Embryonic facial prominence (tissue), 1 donor: ENCODE results near the gene PTPRN2.

Experiments
- DNase-seq: peaks from one replicate; pipeline ENCODE4 v3.0.0-alpha.2; 2016; ENCODE audit errors: extremely low spot score

PTPRN2 gene

DNA sequence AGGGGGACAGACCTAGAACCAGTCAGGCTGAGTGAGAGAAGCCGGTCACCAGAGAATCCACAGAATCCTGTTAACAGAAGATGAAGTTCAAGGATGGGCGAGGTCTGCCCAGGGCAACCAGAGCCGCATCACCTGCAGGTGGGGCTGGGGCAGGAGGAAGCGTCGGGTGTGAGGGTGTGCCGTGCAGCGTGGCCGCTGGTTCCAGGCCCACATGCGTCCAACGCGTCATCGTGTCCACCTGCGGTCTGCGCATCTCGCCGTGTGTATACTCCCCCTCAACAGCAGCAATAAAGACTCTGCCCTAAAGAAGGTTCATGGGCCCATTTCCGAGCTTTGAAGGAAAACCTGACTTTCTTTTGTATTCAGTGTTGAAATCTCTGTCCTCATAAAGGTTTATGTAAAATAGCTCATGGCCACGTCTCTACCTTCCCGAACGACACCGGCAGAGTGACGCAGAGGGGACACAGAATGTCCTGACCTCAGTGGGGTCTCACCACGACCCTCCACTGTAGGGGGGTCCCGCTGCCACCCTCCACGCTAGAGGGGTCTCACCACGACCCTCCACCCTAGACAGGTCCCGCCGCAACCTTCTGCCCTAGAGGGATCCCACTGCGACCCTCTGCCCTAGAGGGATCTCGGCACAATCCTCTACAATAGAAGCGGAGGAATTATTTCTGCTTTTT is 446.9 kb downstream of the PTPRN2 start:
- no peak for DNase-seq

DNA sequence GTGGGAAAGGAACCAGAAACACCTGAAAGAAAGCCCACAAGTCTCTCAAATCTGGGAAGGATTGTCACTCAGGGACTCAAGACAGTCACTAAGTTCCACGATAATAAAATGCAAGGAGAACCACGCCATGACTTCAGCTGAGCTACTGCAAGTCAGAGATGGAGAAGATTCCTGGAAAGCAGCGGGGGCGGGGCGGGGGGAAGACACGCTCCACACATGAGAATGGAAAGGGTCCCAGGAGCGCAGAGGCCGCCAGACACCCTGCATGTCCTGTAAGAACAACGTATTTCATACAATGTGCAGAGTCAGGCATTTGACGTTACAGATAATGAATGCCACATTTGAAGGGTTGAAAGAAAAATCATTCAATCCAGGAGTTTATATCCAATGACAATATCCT is 448.1 kb downstream of the PTPRN2 start:
- no peak for DNase-seq

DNA sequence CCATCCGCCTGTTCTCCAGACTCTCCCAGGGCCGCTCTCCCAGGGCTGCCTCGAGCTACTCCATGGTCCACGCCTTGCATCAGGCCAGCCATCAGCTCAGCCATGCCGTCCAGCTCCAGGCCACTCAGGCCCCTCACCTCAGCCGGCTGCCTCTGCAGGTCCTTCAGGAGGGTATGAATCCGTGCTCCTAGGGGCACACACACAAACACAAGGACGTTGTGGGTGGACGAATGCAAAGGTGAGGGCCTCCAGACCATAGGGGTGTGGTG is 449.4 kb downstream of the PTPRN2 start:
- DNase-seq, result no peak

DNA sequence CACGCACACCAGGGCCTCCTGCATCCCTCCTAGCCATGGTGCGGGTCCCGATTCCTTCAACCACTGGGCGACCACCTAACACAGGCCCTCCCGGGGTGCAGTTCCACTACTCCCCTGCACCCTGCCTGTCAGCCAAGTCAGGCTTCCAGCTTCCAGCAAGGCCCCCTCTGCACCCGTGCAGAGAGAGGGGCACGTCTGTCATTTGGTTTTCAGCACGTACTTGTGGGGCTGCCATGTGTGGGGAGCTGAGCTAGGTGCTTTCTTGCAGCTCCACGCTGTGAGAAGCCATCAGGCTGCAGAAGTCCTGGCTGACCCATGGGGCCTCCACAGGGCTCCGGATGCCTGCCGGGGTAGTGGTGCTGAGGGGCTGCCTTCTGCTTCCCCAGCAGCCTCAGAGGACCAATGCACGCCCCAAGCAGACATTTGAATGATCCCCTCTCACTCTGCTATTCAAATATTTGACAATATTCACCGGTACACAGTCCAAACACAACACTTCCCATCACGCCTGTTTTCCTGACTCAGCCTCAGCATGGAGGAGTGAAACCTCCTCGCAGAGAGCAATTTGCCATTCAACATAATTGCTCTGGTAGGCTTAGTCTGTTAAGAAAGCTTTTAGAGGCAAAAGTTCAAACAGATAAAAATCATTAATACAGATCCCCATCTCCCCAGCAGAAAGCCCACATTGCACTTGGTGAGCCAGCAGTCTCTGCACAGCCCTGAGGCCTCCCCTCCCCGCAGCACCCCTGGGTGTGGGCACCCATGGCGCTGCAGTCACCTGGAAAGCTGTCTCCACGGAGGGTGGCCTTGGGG is 449.9 kb downstream of the PTPRN2 start:
- DNase-seq, result no peak

DNA sequence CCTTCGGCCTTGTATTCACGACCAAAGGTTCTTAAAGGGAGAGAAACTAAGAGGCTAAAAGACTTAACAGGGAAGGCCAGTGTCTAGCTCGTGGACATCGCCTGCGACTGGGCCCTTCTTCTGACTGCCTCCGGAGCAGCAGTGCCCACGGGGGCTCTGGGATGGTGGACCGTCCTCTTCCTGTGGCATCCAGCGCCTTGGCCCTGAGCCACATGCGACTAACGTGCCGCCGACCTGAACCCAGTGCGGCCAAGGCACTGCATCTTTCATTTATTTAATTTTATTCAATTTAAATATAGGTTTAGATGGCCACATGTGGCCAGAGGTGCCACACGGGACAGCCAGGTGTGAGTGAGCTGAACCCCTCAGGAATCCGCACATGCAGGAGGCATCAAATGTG is 451.7 kb downstream of the PTPRN2 start:
- DNase-seq, result no peak

DNA sequence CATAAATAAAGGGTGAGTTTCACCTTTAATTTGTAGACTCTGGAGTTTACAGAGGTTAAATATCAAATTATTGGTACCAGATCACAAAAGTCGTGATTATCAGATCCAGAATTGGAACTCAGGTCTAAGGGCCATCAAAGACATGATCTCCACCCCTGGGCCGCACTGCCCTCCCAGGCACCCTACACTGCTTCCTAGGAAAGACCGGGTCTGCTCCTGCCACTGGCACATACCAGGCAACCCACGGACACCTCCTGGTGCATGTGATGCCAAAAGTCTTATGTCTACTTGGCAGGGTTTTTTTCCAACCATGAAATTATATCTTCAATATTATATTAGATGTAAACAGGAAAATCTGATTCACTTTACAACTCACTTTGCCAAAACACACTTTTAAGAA is 452.8 kb downstream of the PTPRN2 start:
- DNase-seq, result no peak

DNA sequence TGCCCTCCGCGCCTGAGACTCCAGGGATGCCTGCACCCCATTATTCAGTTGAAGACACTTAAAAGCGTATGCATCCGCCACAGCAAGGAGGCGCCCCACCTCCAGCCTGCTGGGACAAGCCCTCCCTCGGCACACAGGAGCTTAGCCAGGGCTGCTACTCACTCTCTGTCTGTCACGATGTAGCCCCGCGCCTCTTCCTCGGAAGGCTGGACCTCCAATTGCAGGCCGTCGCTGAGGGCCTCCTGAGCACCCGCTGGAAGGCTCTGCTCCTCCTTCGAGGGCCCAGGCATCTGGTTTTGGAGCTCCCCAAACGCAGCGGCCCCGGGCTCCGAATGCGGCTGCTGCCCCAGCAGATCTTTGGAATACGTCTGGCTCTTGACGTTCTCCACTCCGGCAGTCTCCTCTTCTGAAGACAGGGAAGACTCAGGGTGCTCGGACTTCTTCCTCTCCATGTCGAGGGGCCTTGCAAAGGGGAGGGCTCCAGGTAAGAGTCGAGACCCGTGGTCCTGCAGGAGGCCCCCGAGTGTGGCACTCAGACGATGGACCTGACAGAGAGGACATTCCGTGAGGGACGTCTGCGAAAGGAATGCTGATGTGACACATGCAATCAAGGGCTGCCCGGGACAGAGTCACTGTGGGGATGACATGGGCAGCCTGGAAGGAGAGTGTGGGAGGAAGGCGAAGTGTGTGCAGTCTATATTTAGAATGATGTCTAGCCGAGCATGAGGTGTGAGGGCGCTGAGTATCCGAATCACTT is 453.9 kb downstream of the PTPRN2 start:
- no peak for DNase-seq

DNA sequence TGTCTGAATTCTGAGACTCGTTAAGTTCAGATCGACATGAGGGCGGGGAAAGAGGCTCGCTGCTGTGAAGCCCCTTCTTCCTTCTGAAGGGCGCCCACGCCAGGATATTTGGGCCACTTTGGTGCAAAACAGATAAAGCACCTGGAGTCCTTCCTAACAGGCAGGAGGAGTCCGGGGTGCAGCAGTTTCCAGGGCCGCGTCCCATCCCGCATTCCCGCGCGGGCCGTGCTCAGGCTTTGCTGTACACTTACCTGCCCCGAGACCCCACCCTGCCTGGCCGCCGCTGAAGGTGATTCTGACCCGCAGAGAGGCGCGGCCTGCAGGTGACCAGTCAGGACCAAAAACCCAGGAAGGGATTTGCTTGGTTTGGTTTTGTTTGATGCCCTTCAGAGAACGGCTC is 454.6 kb downstream of the PTPRN2 start:
- no peak for DNase-seq

DNA sequence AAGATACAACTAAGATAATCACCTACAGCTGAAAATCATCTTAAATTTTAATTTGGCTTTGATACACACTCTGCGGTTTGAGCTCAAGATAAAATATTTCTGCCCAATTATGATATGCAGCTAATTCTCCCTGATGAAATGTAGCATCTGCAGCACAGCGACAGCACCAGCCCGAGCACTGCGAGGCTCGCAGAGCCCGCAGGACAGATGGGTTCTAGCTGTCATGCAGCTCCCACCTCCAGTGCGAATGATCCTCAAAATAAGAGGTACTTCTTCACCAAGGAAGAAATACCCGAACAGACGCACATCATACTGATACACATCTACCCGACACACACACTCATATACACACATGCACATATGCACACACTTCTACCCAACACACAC is 457.6 kb downstream of the PTPRN2 start:
- no peak for DNase-seq

DNA sequence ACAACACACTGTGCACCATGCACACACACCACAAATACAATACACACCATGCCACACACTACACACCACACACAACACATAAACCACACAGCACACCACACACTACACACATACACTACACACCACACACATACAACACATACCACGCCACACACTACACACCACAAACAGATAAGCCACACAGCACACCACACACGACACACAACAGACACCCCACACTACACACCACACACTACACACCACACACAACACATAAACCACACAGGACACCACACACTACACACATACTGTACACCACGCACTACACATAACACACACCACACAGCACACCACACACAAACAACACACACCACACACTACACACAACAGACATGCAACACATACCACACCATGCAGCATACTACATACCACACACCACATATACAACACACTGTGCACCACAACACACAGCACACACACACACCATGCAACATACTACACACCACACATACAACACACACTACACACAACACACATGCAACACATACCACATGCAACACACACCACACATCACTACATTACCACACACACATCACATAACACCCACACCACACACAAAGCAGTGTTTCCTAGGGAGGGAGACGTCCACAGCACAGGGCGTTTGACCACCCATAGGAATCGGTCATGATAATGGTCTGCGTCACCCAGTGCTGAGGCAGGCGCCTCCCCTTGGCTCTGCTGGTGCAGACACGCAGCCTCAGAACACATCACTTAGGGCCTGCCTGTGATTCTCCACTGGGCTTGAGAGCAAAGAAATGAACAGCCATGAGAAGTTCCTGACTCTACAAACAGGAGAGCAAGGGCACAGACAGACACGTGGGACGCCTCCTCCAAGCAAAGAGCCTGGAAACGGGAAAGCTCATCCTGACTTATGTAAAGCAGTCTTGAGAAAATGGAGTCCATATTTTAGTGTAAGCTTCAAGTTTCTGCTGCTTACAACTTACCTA is 458.3 kb downstream of the PTPRN2 start:
- DNase-seq, result no peak

DNA sequence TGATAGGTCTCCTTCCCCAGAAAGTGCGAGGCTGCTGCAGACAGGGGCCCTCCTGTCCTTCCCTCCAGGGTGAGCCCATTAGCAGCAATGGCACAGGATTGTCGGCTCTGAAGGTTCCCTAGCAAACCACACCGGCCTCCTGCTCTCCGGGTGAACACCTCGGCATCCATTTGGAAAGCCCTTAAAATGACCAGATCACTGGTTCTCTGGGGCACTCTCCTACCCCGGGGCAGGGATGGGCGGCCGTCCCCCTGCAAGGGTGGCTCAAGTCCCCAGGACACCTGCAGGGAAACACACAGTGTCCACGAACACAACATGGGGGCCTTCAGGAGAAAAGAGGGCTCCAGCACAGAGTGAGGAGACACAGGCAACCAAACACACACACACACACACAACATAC is 459.1 kb downstream of the PTPRN2 start:
- no peak for DNase-seq

DNA sequence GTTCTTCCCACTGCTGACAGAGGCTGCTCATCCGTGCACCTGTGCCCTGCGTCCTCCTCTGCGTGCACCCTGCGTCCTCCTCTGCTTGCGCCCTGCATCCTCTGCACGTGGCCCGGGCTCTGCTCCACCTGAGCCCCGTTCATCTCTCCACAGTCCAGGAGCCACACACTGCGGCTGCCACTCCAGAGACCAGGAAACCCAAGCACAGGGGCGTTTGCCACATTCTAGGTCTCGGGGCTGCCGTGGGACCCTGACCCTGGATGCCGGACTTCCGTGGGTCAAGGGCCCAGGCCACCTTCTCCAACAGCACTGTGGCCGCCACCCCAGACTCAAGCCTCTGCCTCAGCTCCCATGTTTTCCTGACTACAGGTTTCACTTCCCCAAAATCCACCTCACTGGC is 460.4 kb downstream of the PTPRN2 start:
- no peak for DNase-seq

DNA sequence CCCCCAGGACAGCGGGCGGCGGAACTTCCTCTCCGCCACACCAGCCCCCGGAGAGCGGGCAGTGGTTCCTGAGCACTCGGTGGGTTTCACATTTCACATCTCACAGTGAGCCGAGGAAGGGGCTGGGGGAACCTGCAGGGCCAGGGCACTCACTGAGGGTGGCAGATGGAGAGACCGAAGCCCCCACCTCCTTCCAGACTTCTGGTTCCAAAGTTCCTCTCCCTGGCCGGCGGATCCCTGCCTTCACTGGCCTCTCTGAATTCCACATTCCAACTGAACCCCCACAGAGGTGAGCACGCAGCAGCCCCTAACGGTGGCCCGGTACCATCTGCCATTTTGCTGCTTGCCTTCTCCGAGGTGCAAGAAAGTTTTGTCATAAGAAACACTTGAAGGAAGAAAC is 461.0 kb downstream of the PTPRN2 start:
- DNase-seq, result no peak

DNA sequence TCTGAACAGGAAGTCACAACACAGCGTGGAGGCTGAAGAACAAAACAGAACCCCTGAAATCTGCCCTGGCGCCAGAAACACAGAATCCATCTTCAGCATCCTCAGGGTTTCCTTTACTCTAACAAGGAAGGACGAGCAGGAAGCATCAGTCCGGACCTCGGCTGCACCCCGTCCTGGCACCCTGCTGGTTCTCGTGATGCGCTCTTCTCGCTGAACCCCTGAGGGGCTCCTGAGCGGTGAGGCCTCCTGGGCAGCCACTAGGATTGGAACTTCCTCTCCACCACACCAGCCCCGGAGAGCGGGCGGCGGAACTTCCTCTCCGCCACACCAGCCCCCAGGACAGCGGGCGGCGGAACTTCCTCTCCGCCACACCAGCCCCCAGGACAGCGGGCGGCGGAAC is 461.9 kb downstream of the PTPRN2 start:
- no peak for DNase-seq

DNA sequence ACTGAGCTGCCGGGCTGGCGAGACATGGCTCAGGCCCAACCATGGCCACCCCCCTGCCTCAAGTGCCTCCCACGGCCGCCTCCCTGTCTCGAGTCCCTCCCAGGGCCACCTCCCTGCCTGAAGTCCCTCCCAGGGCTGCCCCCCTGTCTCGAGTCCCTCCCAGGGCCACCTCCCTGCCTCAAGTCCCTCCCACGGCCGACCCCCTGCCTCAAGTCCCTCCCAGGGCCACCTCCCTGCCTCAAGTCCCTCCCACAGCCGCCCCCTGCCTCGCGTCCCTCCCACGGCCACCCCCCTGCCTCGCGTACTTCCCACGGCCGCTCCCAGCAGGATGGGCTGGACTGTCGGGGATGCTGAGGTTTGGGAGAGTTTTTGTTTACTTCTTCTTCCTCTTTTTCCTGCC is 462.5 kb downstream of the PTPRN2 start:
- no peak for DNase-seq

DNA sequence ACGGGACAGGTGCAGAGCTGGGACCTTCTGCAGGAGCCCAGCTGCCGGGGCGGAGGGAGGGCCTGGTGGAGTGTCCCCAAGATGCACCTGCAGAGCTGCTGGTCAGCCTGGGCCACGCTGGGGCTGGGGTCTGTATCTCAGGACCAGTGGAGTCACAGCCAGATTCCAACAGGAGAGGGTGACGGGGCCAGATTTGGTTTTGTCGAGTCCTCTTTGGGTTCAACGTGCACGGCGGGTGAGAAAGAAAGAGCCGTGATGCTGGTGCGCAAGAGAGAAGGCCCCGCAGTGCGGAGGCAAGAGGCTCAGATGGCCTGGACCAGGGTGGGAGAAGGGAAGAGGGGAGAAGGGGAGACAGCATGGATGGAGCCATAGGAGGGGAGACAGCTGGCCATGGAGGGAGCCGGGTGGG is 462.9 kb downstream of the PTPRN2 start:
- no peak for DNase-seq

DNA sequence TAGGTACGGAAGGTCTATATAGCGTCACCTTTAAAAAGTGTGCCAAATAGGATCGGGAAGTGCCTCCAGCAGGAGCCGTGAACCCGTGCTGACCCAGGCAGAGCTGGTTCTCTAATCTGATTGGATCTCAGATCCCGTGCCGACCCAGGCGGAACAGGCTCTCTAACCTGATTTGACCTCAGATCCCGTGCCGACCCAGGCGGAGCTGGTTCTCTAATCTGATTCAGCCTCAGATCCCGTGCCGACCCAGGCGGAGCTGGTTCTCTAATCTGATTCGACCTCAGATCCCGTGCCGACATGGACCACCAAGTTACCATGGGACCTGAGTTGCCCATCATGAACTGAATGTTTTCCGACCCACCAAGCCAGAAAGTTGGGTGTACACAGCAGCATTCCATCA is 463.9 kb downstream of the PTPRN2 start:
- no peak for DNase-seq

DNA sequence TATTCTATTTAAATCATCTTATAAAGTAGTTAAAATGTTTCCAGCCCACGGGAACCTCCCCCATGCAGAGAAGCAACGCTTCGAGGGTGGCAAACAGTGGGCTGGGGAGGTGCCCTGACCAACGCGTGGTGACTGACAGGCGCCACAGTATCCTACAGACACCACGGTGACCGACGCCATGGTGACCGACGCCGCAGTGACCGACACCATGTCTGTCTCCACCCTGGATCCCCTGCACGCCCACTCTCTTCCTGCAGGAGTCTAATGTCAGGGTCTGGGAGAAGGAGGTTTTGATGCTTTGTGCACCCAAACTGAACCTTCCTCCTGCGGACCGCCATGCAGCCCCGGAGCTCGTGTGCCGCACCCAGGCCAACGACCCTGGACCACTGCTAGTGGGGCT is 464.4 kb downstream of the PTPRN2 start:
- DNase-seq, result no peak

DNA sequence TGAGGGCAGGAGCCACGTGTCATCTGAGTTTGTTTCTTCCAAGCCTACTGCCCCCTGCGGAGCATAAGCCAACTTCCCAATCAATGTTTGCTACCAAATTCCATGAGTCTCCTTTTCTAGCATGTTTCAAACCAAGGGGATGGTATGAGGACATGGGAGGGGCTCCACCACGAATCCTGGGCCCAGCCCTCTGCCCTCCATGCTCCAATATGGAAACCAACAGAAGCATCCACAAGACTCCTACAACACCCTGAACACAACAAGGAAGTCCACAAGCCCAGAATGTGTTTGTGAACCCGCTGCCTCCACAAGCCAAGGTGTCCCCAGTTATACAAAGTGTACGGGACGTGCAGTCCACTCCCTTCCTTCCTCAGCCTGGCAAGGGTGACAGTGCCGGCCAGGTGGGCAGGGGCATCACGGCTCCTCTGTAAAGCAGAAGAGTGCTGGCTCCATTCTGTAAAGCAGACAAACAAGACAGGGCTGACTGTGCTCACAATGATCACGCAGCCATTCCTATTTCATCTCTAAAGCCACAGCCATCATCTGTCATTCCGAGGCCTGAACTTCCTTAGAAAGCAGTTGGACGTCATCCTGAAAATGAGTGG is 466.1 kb downstream of the PTPRN2 start:
- DNase-seq, result no peak

DNA sequence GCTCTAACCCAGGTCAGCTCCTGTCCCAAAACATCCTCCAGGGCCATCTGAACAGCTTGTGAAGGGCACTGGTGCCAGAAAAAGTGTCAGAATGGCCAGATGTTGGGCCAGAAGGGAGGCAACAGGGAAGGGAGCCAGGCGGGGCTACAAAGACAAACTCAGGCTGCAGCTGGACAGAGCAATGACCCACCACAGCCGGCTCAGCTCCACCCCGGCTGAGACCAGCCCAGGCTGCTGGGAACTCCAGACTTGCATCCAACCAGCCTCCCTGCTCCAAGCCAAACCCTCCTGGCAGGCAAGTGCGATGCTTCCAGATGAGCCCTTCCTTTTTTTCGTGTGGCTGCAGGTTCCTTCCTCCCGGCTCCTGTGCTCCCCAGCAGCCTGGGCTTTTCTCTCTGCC is 466.9 kb downstream of the PTPRN2 start:
- no peak for DNase-seq

DNA sequence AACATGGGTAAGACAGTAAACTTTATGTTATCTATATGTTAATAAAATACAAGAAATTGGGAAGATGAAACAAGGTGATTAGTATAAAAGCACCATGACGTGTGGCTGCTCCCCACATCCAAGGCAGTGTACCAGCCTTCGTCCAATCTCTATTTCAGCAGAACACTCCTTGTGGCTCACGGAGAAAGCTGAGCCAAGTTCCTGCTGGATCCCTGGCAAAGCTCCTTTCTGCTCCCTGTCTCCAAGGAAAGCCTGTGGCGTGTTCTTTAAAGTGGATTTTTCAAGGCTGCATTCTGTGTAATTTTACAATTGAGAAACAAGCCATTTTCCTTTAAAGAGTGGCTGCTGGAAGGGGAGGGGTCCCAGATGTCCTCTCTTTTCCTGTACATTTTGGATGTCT is 467.3 kb downstream of the PTPRN2 start:
- DNase-seq, result no peak
